ENCODE measurements around the gene PTDSS2. TPM values are rescaled to one million over a fixed set of nuclear protein-coding genes. Genes with fewer than 3 reads are reported as not detected.
A peak's percentile ranks its signal among the peaks of the same experiment; 100 is the strongest.

PTDSS2 gene
- total and polyA plus RNA-seq, 2 of the 13 experiments (the other 11 are each of a cell fraction or from before 2014, with no cell fraction given) = 21.7 to 26.4 TPM

DNA sequence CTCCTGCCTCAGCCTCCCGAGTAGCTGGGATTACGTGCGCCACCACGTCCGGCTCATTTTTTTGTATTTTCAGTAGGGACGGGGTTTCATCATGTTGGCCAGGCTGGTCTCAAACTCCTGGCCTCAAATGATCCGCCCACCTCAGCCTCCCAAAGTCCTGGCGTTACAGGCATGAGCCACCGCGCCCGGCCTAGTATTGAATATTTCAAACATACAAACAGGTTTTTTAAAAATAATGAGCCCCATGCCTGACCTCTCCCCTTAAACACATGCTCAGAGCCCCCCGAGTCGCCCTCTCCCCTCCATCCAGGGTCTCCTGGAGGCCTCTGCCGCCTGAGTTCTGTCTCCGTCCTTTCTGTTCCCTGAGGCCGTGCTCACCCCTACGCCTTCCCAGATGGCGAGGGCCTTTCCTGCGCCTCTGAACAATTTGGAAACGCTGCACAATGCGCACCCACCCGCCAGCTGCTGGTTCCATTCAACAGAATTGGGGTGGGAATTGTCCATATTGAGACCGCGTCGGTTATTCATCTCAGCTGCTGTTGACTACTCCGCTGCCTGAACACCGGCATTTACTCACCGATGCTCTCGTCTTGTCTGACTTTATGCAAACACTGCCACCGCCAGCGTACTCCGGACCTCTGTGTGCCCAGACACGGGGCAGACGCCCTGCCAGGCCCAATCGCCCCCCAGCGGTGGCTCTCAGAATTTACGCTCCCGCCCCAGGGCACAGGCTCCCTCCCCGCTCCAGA is 70.5 kb downstream of the PTDSS2 start (continued):
- TF ChIP-seq, protein P1, sequence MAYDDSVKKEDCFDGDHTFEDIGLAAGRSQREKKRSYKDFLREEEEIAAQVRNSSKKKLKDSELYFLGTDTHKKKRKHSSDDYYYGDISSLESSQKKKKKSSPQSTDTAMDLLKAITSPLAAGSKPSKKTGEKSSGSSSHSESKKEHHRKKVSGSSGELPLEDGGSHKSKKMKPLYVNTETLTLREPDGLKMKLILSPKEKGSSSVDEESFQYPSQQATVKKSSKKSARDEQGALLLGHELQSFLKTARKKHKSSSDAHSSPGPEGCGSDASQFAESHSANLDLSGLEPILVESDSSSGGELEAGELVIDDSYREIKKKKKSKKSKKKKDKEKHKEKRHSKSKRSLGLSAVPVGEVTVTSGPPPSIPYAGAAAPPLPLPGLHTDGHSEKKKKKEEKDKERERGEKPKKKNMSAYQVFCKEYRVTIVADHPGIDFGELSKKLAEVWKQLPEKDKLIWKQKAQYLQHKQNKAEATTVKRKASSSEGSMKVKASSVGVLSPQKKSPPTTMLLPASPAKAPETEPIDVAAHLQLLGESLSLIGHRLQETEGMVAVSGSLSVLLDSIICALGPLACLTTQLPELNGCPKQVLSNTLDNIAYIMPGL (CRISPR knock-in tag; IDR thresholded peaks at IDR 0.05; ENCODE audit: borderline replicate concordance in 1 of 2, low read depth in 1 of 2) = peak; percentile 60 to 66; a peak in 3 of 4 replicates
- TF ChIP-seq RCOR2 (CRISPR knock-in tag; IDR thresholded peaks at IDR 0.05) (0 out of 2 replicates have a peak, but pooled peaks have one; percentile 26), ZNF224 (CRISPR knock-in tag; IDR thresholded peaks at IDR 0.05) (no peak), POGZ (CRISPR knock-in tag; IDR thresholded peaks at IDR 0.05) (0 out of 2 replicates have a peak, but pooled peaks have one; percentile 30)

DNA sequence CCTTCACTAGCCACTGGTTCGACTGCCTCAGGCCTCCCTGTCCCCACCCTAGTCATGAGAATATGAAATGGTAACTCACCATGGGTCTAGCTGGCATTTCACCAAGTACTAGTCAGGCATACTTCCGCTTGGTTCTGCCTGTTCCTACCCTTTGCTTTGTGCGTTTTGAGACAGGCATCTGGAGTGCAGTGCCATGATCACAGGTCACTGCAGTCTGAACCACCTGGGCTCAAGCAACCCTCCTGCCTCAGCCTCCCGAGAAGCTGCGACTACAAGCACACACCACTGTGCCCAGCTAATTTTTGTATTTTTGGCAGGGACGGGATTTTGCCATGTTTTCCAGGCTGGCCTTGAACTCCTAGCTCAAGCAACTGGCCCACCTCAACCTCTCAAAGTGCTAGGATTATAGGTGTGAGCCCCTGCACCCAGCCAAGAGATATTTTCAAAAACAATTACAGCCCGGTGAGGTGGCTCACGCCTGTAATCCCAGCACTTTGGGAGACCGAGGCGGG is 71.2 kb downstream of the PTDSS2 start:
- H3K9me3 ChIP-seq (ENCODE audit: low read length) = no peaks in the 10 kb centered on the region
- no peak overlapping the region for H3K9ac ChIP-seq (ENCODE audit: insufficient read depth, low read depth, low read length)
- peaks cover 44% of the 10 kb centered on the region for H3K4me1 ChIP-seq (ENCODE audit: insufficient read depth, low read length)
- no peak overlapping the region for H3K27ac ChIP-seq (ENCODE audit: extremely low read length, insufficient read depth, low read length)
- intact Hi-C loops (cut with micrococcal nuclease; ENCODE audit: unreplicated experiment) = no loop called here
- in situ Hi-C loops (cut with HindIII; ENCODE audit: extremely low pct_ligation_motif_present, low pct_unique_long_range_greater_than_20kb) = no loop called here
- H3K4me3 ChIP-seq (replicated peaks in 1 of 3; ENCODE audit: insufficient read depth in 1 of 3, low read depth in 2 of 3, low read length in 3 of 3) = no peak overlapping the region
- ChIA-PET CTCF (ENCODE audit: low intra/inter-chr PET ratio, low total read pairs) (no interaction called here), POLR2A (no interaction called here)
- WGBS (ENCODE audit: low lambda C conversion rate) = 51% methylated on average over 10 of the region's 10 CpGs
- H3K27me3 ChIP-seq (ENCODE audit: control insufficient read depth in 1 of 2, insufficient read depth in 2 of 2, low read length in 2 of 2) = 0 out of 5 replicates have a peak, but pooled peaks cover 0 to 1% of the 10 kb centered on the region in 2 experiments
- FAIRE-seq (no peak), DNase-seq (ENCODE audit: low spot score) (no peak), ATAC-seq (peak; percentile 13)
- peak overlapping the region; percentile 58 for H3K4me2 ChIP-seq (ENCODE audit: low read depth, low read length)
- no TSS peak for BruUV-seq (replicated peaks)
- no peaks in the 10 kb centered on the region for H3K79me2 ChIP-seq (ENCODE audit: insufficient read depth, low read length)
- H4K20me1 ChIP-seq (ENCODE audit: insufficient read depth, low read length) = no peaks in the 10 kb centered on the region
- no peaks in the 10 kb centered on the region for H3K36me3 ChIP-seq (replicated peaks in 1 of 2; ENCODE audit: control insufficient read depth in 1 of 2, insufficient read depth in 2 of 2, low read length in 2 of 2)
- H2AFZ ChIP-seq (ENCODE audit: low read length) = no peak overlapping the region
- TF ChIP-seq, protein P2, sequence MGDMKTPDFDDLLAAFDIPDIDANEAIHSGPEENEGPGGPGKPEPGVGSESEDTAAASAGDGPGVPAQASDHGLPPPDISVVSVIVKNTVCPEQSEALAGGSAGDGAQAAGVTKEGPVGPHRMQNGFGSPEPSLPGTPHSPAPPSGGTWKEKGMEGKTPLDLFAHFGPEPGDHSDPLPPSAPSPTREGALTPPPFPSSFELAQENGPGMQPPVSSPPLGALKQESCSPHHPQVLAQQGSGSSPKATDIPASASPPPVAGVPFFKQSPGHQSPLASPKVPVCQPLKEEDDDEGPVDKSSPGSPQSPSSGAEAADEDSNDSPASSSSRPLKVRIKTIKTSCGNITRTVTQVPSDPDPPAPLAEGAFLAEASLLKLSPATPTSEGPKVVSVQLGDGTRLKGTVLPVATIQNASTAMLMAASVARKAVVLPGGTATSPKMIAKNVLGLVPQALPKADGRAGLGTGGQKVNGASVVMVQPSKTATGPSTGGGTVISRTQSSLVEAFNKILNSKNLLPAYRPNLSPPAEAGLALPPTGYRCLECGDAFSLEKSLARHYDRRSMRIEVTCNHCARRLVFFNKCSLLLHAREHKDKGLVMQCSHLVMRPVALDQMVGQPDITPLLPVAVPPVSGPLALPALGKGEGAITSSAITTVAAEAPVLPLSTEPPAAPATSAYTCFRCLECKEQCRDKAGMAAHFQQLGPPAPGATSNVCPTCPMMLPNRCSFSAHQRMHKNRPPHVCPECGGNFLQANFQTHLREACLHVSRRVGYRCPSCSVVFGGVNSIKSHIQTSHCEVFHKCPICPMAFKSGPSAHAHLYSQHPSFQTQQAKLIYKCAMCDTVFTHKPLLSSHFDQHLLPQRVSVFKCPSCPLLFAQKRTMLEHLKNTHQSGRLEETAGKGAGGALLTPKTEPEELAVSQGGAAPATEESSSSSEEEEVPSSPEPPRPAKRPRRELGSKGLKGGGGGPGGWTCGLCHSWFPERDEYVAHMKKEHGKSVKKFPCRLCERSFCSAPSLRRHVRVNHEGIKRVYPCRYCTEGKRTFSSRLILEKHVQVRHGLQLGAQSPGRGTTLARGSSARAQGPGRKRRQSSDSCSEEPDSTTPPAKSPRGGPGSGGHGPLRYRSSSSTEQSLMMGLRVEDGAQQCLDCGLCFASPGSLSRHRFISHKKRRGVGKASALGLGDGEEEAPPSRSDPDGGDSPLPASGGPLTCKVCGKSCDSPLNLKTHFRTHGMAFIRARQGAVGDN (CRISPR knock-in tag; IDR thresholded peaks at IDR 0.05) = peak; percentile 26; the same call in 1 of the 2 replicates
- TF ChIP-seq, protein P3, sequence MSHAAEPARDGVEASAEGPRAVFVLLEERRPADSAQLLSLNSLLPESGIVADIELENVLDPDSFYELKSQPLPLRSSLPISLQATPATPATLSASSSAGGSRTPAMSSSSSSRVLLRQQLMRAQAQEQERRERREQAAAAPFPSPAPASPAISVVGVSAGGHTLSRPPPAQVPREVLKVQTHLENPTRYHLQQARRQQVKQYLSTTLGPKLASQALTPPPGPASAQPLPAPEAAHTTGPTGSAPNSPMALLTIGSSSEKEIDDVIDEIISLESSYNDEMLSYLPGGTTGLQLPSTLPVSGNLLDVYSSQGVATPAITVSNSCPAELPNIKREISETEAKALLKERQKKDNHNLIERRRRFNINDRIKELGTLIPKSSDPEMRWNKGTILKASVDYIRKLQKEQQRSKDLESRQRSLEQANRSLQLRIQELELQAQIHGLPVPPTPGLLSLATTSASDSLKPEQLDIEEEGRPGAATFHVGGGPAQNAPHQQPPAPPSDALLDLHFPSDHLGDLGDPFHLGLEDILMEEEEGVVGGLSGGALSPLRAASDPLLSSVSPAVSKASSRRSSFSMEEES (CRISPR knock-in tag; IDR thresholded peaks at IDR 0.05) = no peak
- peak; percentile 6; the same call in 1 of the 2 replicates for TF ChIP-seq MEIS2 (CRISPR knock-in tag; IDR thresholded peaks at IDR 0.05)
- 0 out of 2 replicates have a peak, but pooled peaks have one; percentile 62 for TF ChIP-seq AKAP8 (CRISPR knock-in tag; IDR thresholded peaks at IDR 0.05)
- no peak for TF ChIP-seq ELF3 (CRISPR knock-in tag; IDR thresholded peaks at IDR 0.05)
- TF ChIP-seq SALL2 (CRISPR knock-in tag; IDR thresholded peaks at IDR 0.05) = no peak
- TF ChIP-seq, protein P4, sequence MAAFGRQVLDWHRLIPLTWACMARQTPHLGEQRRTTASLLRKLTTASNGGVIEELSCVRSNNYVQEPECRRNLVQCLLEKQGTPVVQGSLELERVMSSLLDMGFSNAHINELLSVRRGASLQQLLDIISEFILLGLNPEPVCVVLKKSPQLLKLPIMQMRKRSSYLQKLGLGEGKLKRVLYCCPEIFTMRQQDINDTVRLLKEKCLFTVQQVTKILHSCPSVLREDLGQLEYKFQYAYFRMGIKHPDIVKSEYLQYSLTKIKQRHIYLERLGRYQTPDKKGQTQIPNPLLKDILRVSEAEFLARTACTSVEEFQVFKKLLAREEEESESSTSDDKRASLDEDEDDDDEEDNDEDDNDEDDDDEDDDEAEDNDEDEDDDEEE (CRISPR knock-in tag; IDR thresholded peaks at IDR 0.05) = 0 out of 2 replicates have a peak, but pooled peaks have one; percentile 54
- no peak for TF ChIP-seq RFX5 (IDR thresholded peaks at IDR 0.05; ENCODE audit: low read depth, low read length)
- no peak; the same call in 1 of the 2 replicates for TF ChIP-seq AHR (CRISPR knock-in tag; IDR thresholded peaks at IDR 0.05)
